NCI-H774 (cell line): ENCODE data around the gene ZNF512B.
"Not testable (repeated sequence)": the region's sequence is repeated elsewhere in the genome, so short reads cannot be mapped to it uniquely, and the experiment has no call there.

Experiments
- DNase-seq: peaks from one replicate; lab custom pipeline; 2025; lab: John Stamatoyannopoulos, UW

The ZNF512B gene

GRCh38 chr20:63969838-63970713 lies at the start of gene ZNF512B:
Gene ZNF512B, minus strand, starts transcription at chr20:63969930. Its CDS starts 1,980 bp downstream, at chr20:63967950.
- DNase-seq, result peak; percentile 47

- no peak for DNase-seq
Measured at GRCh38 chr20:64015635-64016034, 45.9 kb upstream of the ZNF512B start.

- DNase-seq, result not testable (repeated sequence)
Measured at GRCh38 chr20:64012385-64013154, 42.8 kb upstream of the ZNF512B start.

GRCh38 chr20:64011366-64011779 lies 41.6 kb upstream of the ZNF512B start:
- no peak for DNase-seq

GRCh38 chr20:64010711-64011237 lies 41.0 kb upstream of the ZNF512B start:
- no peak for DNase-seq

- DNase-seq, result no peak
Measured at GRCh38 chr20:64009811-64010387, 40.2 kb upstream of the ZNF512B start.

GRCh38 chr20:64006902-64007301 lies 37.2 kb upstream of the ZNF512B start:
- DNase-seq, result no peak

GRCh38 chr20:64006490-64006889 lies 36.8 kb upstream of the ZNF512B start:
- DNase-seq, result no peak

- no peak for DNase-seq
Measured at GRCh38 chr20:64005394-64005793, 35.7 kb upstream of the ZNF512B start.

- no peak for DNase-seq
Measured at GRCh38 chr20:64003960-64004725, 34.4 kb upstream of the ZNF512B start.

GRCh38 chr20:64001607-64002011 lies 31.9 kb upstream of the ZNF512B start:
- DNase-seq, result no peak

GRCh38 chr20:64000906-64001305 lies 31.2 kb upstream of the ZNF512B start:
- DNase-seq, result no peak

- DNase-seq, result no peak
Measured at GRCh38 chr20:63982937-63983336, 13.2 kb upstream of the ZNF512B start.

- peak; percentile 94 for DNase-seq
Measured at GRCh38 chr20:63980806-63981728, 11.3 kb upstream of the ZNF512B start, which contains the start of gene PRPF6. Gene PRPF6, plus strand, starts transcription at chr20:63981132. Its CDS starts 114 bp downstream, at chr20:63981246.

- no peak for DNase-seq
Measured at GRCh38 chr20:63980317-63980805, 10.6 kb upstream of the ZNF512B start.

- DNase-seq, result peak; percentile 41
Measured at GRCh38 chr20:63979557-63980316, 10.0 kb upstream of the ZNF512B start, which contains the start of gene SAMD10. Gene SAMD10, minus strand, starts transcription at chr20:63979642. Its CDS starts 175 bp downstream, at chr20:63979467.

GRCh38 chr20:63979229-63979556 lies 9.5 kb upstream of the ZNF512B start:
- DNase-seq, result no peak

GRCh38 chr20:63978319-63979228 lies 8.8 kb upstream of the ZNF512B start:
- DNase-seq, result peak; percentile 71
